ENCODE data around the gene ETFA. TPM values are rescaled to one million over a fixed set of nuclear protein-coding genes. Genes with fewer than 3 reads are reported as not detected.
A peak's percentile ranks its signal among the peaks of the same experiment; 100 is the strongest.
"Not testable (repeated sequence)": the region's sequence is repeated elsewhere in the genome, so short reads cannot be mapped to it uniquely, and the experiment has no call there.

The ETFA gene
- total RNA-seq, 1 donor from 2014 or later: 109 TPM

- Mint-ChIP-seq H3K4me1 (no peaks in the 10 kb centered on the region), H3K4me3 (no peak overlapping the region), H3K9me3 (no peaks in the 10 kb centered on the region), H3K36me3 (ENCODE audit: low read depth) (no peaks in the 10 kb centered on the region), H3K27me3 (ENCODE audit: low read depth) (peaks cover 85% of the 10 kb centered on the region), H3K27ac (ENCODE audit: unreplicated experiment) (no peak overlapping the region)
- no peak for TF ChIP-seq CTCF (conservative IDR thresholded peaks at IDR 0.05)
- DNase-seq (ENCODE audit: low read depth, low spot score): no peak
Observed at GRCh38 chr15:76324066-76324465, 12.8 kb upstream of the ETFA start.

- Mint-ChIP-seq H3K4me1 (no peaks in the 10 kb centered on the region), H3K27ac (ENCODE audit: unreplicated experiment) (no peak overlapping the region), H3K9me3 (no peaks in the 10 kb centered on the region), H3K27me3 (ENCODE audit: low read depth) (peaks cover 64% of the 10 kb centered on the region), H3K36me3 (ENCODE audit: low read depth) (no peaks in the 10 kb centered on the region), H3K4me3 (no peak overlapping the region)
- TF ChIP-seq CTCF (conservative IDR thresholded peaks at IDR 0.05): no peak
- DNase-seq (ENCODE audit: low read depth, low spot score): no peak
Observed at GRCh38 chr15:76321602-76322001, 10.3 kb upstream of the ETFA start.

- TF ChIP-seq CTCF (conservative IDR thresholded peaks at IDR 0.05): no peak
- no peak for DNase-seq (ENCODE audit: low read depth, low spot score)
- Mint-ChIP-seq H3K4me1 (no peaks in the 10 kb centered on the region), H3K27ac (ENCODE audit: unreplicated experiment) (no peak overlapping the region), H3K27me3 (ENCODE audit: low read depth) (peaks cover 63% of the 10 kb centered on the region), H3K4me3 (no peak overlapping the region), H3K36me3 (ENCODE audit: low read depth) (no peaks in the 10 kb centered on the region), H3K9me3 (no peaks in the 10 kb centered on the region)
Observed at GRCh38 chr15:76321171-76321570, 9.9 kb upstream of the ETFA start.

- Mint-ChIP-seq H3K27me3 (ENCODE audit: low read depth) (peaks cover 58% of the 10 kb centered on the region), H3K36me3 (ENCODE audit: low read depth) (no peaks in the 10 kb centered on the region), H3K4me3 (no peak overlapping the region), H3K27ac (ENCODE audit: unreplicated experiment) (no peak overlapping the region), H3K4me1 (no peaks in the 10 kb centered on the region), H3K9me3 (no peaks in the 10 kb centered on the region)
- no peak for TF ChIP-seq CTCF (conservative IDR thresholded peaks at IDR 0.05)
- DNase-seq (ENCODE audit: low read depth, low spot score): no peak
Observed at GRCh38 chr15:76320012-76320411, 8.7 kb upstream of the ETFA start.

GRCh38 chr15:76313731-76314130 is 2.5 kb upstream of the ETFA start:
- DNase-seq (ENCODE audit: low read depth, low spot score): no peak
- TF ChIP-seq CTCF (conservative IDR thresholded peaks at IDR 0.05): no peak
- Mint-ChIP-seq H3K4me1 (peaks cover 29% of the 10 kb centered on the region), H3K9me3 (peaks cover 3% of the 10 kb centered on the region), H3K27ac (ENCODE audit: unreplicated experiment) (no peak overlapping the region), H3K36me3 (ENCODE audit: low read depth) (peaks cover 2% of the 10 kb centered on the region), H3K27me3 (ENCODE audit: low read depth) (peaks cover 11% of the 10 kb centered on the region), H3K4me3 (peak overlapping the region; percentile 72)

- H3K4me3 Mint-ChIP-seq: peak overlapping the region; percentile 93
Observed at GRCh38 chr15:76313175-76313567, 1.9 kb upstream of the ETFA start.

More at GRCh38 chr15:76313175-76313567, 1.9 kb upstream of the ETFA start:
- H3K27me3 Mint-ChIP-seq (ENCODE audit: low read depth): peaks cover 11% of the 10 kb centered on the region
- DNase-seq (ENCODE audit: low read depth, low spot score); H3K9me3 Mint-ChIP-seq; H3K36me3 Mint-ChIP-seq (ENCODE audit: low read depth); H3K27ac Mint-ChIP-seq (ENCODE audit: unreplicated experiment): not testable (repeated sequence)
- H3K4me1 Mint-ChIP-seq: peaks cover 35% of the 10 kb centered on the region

Data from neural crest cell (in vitro differentiated cells).